CD4-positive, alpha-beta T cell treated with Interleukin-21 for 1 hour (primary cell): ENCODE measurements around the gene A3GALT2.

ENCODE experiments used
- DNase-seq: peaks from one replicate; pipeline ENCODE4 v3.0.0-alpha.2; 2020

A3GALT2 gene

GRCh38 chr1:33349778-33350610 lies 29.1 kb upstream of the A3GALT2 start:
- peak; percentile 85 for DNase-seq

GRCh38 chr1:33349081-33349759 lies 28.3 kb upstream of the A3GALT2 start:
- peak; percentile 48 for DNase-seq

GRCh38 chr1:33348676-33349080 lies 27.8 kb upstream of the A3GALT2 start:
- DNase-seq, result peak; percentile 20

GRCh38 chr1:33348194-33348593 lies 27.3 kb upstream of the A3GALT2 start:
- no peak for DNase-seq

- no peak for DNase-seq
These were observed 26.7 kb upstream of the A3GALT2 start for GRCh38 chr1:33347650-33347992.

GRCh38 chr1:33346927-33347649 lies 26.2 kb upstream of the A3GALT2 start:
- DNase-seq, result no peak

- DNase-seq, result no peak
These were observed 25.6 kb upstream of the A3GALT2 start for GRCh38 chr1:33346533-33346926.

GRCh38 chr1:33344896-33345560 lies 24.1 kb upstream of the A3GALT2 start:
- DNase-seq, result no peak

- DNase-seq, result no peak
These were observed 22.6 kb upstream of the A3GALT2 start for GRCh38 chr1:33343539-33343938.

GRCh38 chr1:33342041-33342723 lies 21.3 kb upstream of the A3GALT2 start:
- no peak for DNase-seq

- no peak for DNase-seq
These were observed 20.3 kb upstream of the A3GALT2 start for GRCh38 chr1:33341190-33341589.

GRCh38 chr1:33339413-33339812 lies 18.5 kb upstream of the A3GALT2 start:
- DNase-seq, result no peak

- no peak for DNase-seq
These were observed 17.7 kb upstream of the A3GALT2 start for GRCh38 chr1:33338440-33339211.

GRCh38 chr1:33338048-33338439 lies 17.1 kb upstream of the A3GALT2 start:
- no peak for DNase-seq

GRCh38 chr1:33337441-33337840 lies 16.5 kb upstream of the A3GALT2 start:
- DNase-seq, result no peak

GRCh38 chr1:33336580-33336979 lies 15.7 kb upstream of the A3GALT2 start:
- DNase-seq, result no peak

- DNase-seq, result no peak
These were observed 14.1 kb upstream of the A3GALT2 start for GRCh38 chr1:33335020-33335419.

GRCh38 chr1:33334081-33334552 lies 13.2 kb upstream of the A3GALT2 start:
- DNase-seq, result no peak

- no peak for DNase-seq
These were observed 12.0 kb upstream of the A3GALT2 start for GRCh38 chr1:33332881-33333280.

- DNase-seq, result no peak
These were observed 11.5 kb upstream of the A3GALT2 start for GRCh38 chr1:33332357-33332789.
